Measurements from ENCODE around the gene DLEU7.

Gene DLEU7

GRCh38 chr13:50843257-50844083, at the start of gene DLEU7:
Gene DLEU7, minus strand, starts transcription at chr13:50843692. Its CDS starts 46 bp downstream, at chr13:50843646.
- no peak within 1 kb of the TSS for H3K27ac ChIP-seq
- no peak for TF ChIP-seq ZFX (IDR thresholded peaks at IDR 0.05; ENCODE audit: borderline replicate concordance)
- TF ChIP-seq, protein P1, sequence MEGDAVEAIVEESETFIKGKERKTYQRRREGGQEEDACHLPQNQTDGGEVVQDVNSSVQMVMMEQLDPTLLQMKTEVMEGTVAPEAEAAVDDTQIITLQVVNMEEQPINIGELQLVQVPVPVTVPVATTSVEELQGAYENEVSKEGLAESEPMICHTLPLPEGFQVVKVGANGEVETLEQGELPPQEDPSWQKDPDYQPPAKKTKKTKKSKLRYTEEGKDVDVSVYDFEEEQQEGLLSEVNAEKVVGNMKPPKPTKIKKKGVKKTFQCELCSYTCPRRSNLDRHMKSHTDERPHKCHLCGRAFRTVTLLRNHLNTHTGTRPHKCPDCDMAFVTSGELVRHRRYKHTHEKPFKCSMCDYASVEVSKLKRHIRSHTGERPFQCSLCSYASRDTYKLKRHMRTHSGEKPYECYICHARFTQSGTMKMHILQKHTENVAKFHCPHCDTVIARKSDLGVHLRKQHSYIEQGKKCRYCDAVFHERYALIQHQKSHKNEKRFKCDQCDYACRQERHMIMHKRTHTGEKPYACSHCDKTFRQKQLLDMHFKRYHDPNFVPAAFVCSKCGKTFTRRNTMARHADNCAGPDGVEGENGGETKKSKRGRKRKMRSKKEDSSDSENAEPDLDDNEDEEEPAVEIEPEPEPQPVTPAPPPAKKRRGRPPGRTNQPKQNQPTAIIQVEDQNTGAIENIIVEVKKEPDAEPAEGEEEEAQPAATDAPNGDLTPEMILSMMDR (IDR thresholded peaks at IDR 0.05) = no peak

DNA sequence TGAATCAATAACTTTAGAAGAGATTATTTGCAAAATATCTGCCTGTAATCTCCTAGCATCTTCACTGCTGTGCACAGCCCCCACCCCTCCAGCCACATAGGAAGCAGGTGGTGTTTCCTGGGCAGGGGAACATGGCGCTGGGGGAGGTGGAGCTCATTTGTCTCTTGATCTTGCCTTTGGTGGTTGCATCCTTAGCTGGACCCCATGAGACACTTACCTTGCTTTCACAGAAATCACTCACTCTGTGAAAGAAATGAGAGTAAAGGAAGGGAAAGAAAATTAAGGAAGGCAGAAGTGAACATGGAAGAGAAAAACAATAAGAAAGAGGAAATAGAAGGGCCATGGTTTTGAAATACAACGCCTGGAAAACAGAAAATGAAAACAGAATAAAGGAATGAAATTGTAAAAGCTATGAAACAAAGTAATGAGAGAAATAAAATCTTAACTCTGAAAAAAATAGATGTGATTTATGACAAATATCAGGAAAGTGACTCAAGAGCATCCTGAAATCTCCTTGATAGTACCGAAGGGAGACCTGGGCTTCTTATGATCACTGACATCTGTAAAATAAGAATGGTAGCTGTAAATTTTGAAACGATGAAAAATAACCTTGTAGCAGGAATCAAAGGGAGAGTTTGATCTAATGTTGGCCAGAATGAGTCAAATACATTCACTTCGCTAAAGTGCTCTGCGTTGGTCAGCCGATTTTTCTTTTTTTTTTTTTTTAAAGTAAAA, 48.9 kb upstream of the DLEU7 start:
- H3K27ac ChIP-seq = no peak overlapping the region

GRCh38 chr13:50891206-50891605, 47.7 kb upstream of the DLEU7 start:
- TF ChIP-seq, protein P1 (IDR thresholded peaks at IDR 0.05) = no peak
- no peak for TF ChIP-seq ZFX (IDR thresholded peaks at IDR 0.05; ENCODE audit: borderline replicate concordance)
- H3K27ac ChIP-seq = no peak overlapping the region

More for the DNA sequence above, 48.9 kb upstream of the DLEU7 start:
- TF ChIP-seq ZFX (IDR thresholded peaks at IDR 0.05; ENCODE audit: borderline replicate concordance) = no peak
- TF ChIP-seq, protein P1 (IDR thresholded peaks at IDR 0.05) = no peak

DNA sequence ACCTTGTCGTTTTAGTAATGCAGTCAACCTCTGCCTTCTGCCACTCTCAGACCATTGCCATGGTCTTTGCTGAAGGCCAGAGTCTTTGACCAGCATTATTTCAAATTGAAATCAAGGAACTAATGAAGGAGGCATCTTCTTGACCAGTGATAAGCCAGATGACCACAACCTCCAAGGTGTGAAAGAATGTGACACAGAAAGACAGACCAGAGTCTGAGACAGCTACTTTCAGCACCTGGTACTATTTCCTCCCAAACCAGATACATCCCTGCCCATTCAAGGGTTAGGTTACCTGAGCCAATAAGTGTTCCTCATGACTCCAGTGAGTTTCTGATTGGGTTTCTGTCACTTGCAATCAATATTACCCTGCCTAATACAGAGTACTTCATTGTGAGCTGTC, 45.8 kb upstream of the DLEU7 start:
- TF ChIP-seq, protein P1 (IDR thresholded peaks at IDR 0.05) = no peak
- TF ChIP-seq ZFX (IDR thresholded peaks at IDR 0.05; ENCODE audit: borderline replicate concordance) = no peak
- no peak overlapping the region for H3K27ac ChIP-seq

DNA sequence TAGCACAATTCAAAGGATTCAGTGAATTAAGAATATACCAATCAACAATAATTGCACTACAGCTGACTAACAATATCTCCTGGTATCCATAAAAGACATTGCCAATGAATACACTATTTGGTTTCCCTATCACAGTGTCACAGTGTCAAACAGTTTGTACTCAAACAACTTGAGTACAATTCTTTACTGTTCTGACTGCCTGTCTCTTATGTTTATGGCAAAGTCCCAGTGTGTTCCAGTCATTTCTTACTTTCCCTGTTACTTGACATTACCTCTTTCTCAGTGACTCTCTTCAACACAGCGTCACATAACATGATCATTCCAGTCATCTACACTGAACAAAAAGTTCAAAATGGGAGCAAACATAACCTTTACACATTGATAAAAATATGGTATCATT, 44.9 kb upstream of the DLEU7 start:
- TF ChIP-seq, protein P1 (IDR thresholded peaks at IDR 0.05) = no peak
- TF ChIP-seq ZFX (IDR thresholded peaks at IDR 0.05; ENCODE audit: borderline replicate concordance) = no peak

GRCh38 chr13:50887151-50887550, 43.7 kb upstream of the DLEU7 start:
- TF ChIP-seq ZFX (IDR thresholded peaks at IDR 0.05; ENCODE audit: borderline replicate concordance) = no peak
- TF ChIP-seq, protein P1 (IDR thresholded peaks at IDR 0.05) = no peak
- no peak overlapping the region for H3K27ac ChIP-seq

More for the DNA sequence above, 44.9 kb upstream of the DLEU7 start:
- no peak overlapping the region for H3K27ac ChIP-seq

DNA sequence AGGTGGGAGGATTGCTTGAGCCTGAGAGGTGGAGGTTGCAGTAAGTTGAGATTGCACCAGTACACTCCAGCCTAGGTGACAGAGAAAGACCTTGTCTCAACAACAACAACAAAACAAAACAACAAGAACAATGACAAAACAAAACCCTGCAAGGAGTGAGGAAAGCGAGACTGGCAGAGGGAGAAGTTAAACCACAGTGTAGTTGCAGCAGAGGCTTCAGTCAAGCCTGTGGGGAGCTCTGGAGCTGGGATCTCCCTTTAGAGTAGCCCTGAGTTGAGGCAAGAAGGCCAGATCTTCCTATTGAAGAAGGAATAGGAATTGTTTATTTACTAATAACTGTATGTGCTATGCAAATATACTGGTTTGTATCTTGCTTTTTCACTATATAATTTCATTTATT, 40.8 kb upstream of the DLEU7 start:
- no peak for TF ChIP-seq ZFX (IDR thresholded peaks at IDR 0.05; ENCODE audit: borderline replicate concordance)
- TF ChIP-seq, protein P1 (IDR thresholded peaks at IDR 0.05) = no peak
- no peak overlapping the region for H3K27ac ChIP-seq

Measured in 22Rv1 (cell line).